HepG2 (cell line): ENCODE data around the gene ACVR2A. TPM values are rescaled to one million over a fixed set of nuclear protein-coding genes. Genes with fewer than 3 reads are reported as not detected.

Experiments
- AHDC1 ChIP-seq: sonication (generic); formaldehyde crosslinking; IDR thresholded peaks from 2 replicates; pipeline ENCODE4 v1.5.1; 2020; ENCODE audit warnings: mild to moderate bottlenecking, missing genetic modification reagents, borderline replicate concordance
- HOXA7 ChIP-seq: sonication (generic); formaldehyde crosslinking; IDR thresholded peaks from 2 replicates; pipeline ENCODE4 v1.8.1; 2022; ENCODE audit warnings: mild to moderate bottlenecking, missing genetic modification reagents, moderate library complexity
- KLF6 ChIP-seq: IDR thresholded peaks from 2 replicates; pipeline ENCODE4 v1.8.0; 2016; ENCODE audit warnings: missing biosample characterization, missing genetic modification reagents
- RNF2 ChIP-seq: fragments of 450-650 bp; conservative IDR thresholded peaks from 2 replicates; pipeline ENCODE4 v1.6.1; 2016; ENCODE audit warnings: low read depth
- SOX5 ChIP-seq: IDR thresholded peaks from 2 replicates; pipeline ENCODE4 v1.6.1; 2016; ENCODE audit warnings: borderline replicate concordance
- SSRP1 ChIP-seq: IDR thresholded peaks from 2 replicates; pipeline ENCODE4 v1.6.1; 2016; ENCODE audit warnings: control low read depth
- ZNF253 ChIP-seq: sonication (generic); formaldehyde crosslinking; IDR thresholded peaks from 2 replicates; pipeline ENCODE4 v1.8.0; 2022; ENCODE audit warnings: mild to moderate bottlenecking, missing genetic modification reagents, borderline replicate concordance
- ZNF296 ChIP-seq: sonication (generic); formaldehyde crosslinking; conservative IDR thresholded peaks from 2 replicates; pipeline ENCODE4 v1.5.0; 2020; ENCODE audit warnings: mild to moderate bottlenecking, missing genetic modification reagents
- ZNF570 ChIP-seq: sonication (generic); formaldehyde crosslinking; IDR thresholded peaks from 2 replicates; pipeline ENCODE4 v1.4.0; 2020; ENCODE audit warnings: mild to moderate bottlenecking, missing genetic modification reagents, borderline replicate concordance
- ZSCAN5A ChIP-seq: sonication (generic); formaldehyde crosslinking; IDR thresholded peaks from 2 replicates; pipeline ENCODE4 v1.8.0; 2022; ENCODE audit warnings: mild to moderate bottlenecking, missing genetic modification reagents, borderline replicate concordance
- polyA plus RNA-seq, 8 experiments: library from polyadenylated mRNA; depleted of rRNA in 3 of 8; stranded (reverse) in 7 of 8; unstranded in 1 of 8; fragments of >200 nt; fragmentation: Illumina TruSeq in 4 of 8; extraction: Trizol in 4 of 8; gene quantifications; 2 replicates each; pipeline versions ENCODE4 v1.2.1 to v1.2.3, GENCODE V29; 2011 to 2016; ENCODE audit warnings: low read depth in 4 of 8, missing spikeins in 1 of 8, mixed read lengths in 1 of 8; ENCODE audit not compliant: insufficient read depth in 1 of 8
- total RNA-seq, 5 experiments: library from RNA; depleted of rRNA; stranded (reverse); fragments of >200 nt; fragmentation: Illumina TruSeq; extraction: Trizol; gene quantifications; 2 replicates each; pipeline ENCODE4 v1.2.3, GENCODE V29; 2016; ENCODE audit warnings: low read depth in 1 of 5

The ACVR2A gene
- total and polyA plus RNA-seq, 2 of the 13 experiments (the other 11 are each of a cell fraction or from before 2014, with no cell fraction given): 8.3 to 18.0 TPM

DNA sequence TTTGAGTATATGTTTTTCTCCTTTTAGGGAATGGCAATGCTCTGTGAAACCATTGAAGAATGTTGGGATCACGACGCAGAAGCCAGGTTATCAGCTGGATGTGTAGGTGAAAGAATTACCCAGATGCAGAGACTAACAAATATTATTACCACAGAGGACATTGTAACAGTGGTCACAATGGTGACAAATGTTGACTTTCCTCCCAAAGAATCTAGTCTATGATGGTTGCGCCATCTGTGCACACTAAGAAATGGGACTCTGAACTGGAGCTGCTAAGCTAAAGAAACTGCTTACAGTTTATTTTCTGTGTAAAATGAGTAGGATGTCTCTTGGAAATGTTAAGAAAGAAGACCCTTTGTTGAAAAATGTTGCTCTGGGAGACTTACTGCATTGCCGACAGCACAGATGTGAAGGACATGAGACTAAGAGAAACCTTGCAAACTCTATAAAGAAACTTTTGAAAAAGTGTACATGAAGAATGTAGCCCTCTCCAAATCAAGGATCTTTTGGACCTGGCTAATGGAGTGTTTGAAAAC, 82.3 kb downstream of the ACVR2A start (continued):
- TF ChIP-seq ZSCAN5A (CRISPR knock-in tag) (peak; percentile 73; the same call in 1 of the 2 replicates), SOX5 (CRISPR knock-in tag) (peak; percentile 100), ZNF570 (CRISPR knock-in tag) (no peak), ZNF253 (no peak), RNF2 (no peak), ZNF296 (CRISPR knock-in tag) (no peak), HOXA7 (CRISPR knock-in tag) (no peak), KLF6 (CRISPR knock-in tag) (peak; percentile 79; the same call in 1 of the 2 replicates), SSRP1 (peak; percentile 60; the same call in 1 of the 2 replicates), AHDC1 (peak; percentile 99)
